ENCODE results near the gene FAM135A. TPM values are rescaled to one million over a fixed set of nuclear protein-coding genes. Genes with fewer than 3 reads are reported as not detected.
"Not testable (repeated sequence)": the region's sequence is repeated elsewhere in the genome, so short reads cannot be mapped to it uniquely, and the experiment has no call there.

The FAM135A gene
- total RNA-seq, 1 experiment from 2014 or later, result 31.5 TPM

DNA sequence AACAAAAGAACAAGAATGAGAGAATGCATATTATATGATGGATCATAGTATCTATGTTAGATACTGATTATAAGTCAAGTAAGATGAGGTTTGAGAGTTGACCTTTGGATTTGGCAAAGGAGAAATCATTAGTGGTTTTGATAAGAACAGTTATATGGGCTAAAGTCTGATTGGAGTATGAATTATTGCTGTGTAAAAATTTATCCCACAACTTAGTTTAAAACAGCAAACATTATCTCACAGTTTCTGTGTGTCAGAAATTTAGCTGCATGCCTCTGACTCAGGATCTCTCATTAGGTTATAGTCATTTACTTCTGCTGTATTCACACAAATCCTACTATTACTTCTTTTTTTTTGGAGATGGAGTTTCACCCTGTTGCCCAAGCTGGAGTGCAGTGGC lies 56.7 kb downstream of the FAM135A start:
- ChIA-PET POLR2A (no interaction called here), CTCF (no interaction called here)
- ATAC-seq (no peak), DNase-seq (ENCODE audit: low read depth, low spot score) (no peak)
- Histone ChIP-seq H3K27me3 (ENCODE audit: control insufficient read depth, insufficient read depth, low read length) (no peaks in the 10 kb centered on the region), H3K4me1 (ENCODE audit: control insufficient read depth, insufficient read depth, low read length) (no peaks in the 10 kb centered on the region), H3K9me3 (ENCODE audit: control insufficient read depth, insufficient read depth, low read depth, low read length) (no peaks in the 10 kb centered on the region), H3K4me3 (ENCODE audit: low read depth in 2 of 2, low read length in 2 of 2) (no peak overlapping the region), H3K36me3 (ENCODE audit: control insufficient read depth, insufficient read depth, low read length) (no peaks in the 10 kb centered on the region), H3K27ac (ENCODE audit: low read length) (no peak overlapping the region)
- TF ChIP-seq POLR2AphosphoS5 (IDR thresholded peaks at IDR 0.05; ENCODE audit: low read depth, low read length) (no peak), TCF7L2 (IDR thresholded peaks at IDR 0.05; ENCODE audit: low read depth, low read length) (no peak), SIN3A (IDR thresholded peaks at IDR 0.05; ENCODE audit: borderline replicate concordance, insufficient read depth, low read depth, low read length) (no peak)
- TF ChIP-seq, protein P1, sequence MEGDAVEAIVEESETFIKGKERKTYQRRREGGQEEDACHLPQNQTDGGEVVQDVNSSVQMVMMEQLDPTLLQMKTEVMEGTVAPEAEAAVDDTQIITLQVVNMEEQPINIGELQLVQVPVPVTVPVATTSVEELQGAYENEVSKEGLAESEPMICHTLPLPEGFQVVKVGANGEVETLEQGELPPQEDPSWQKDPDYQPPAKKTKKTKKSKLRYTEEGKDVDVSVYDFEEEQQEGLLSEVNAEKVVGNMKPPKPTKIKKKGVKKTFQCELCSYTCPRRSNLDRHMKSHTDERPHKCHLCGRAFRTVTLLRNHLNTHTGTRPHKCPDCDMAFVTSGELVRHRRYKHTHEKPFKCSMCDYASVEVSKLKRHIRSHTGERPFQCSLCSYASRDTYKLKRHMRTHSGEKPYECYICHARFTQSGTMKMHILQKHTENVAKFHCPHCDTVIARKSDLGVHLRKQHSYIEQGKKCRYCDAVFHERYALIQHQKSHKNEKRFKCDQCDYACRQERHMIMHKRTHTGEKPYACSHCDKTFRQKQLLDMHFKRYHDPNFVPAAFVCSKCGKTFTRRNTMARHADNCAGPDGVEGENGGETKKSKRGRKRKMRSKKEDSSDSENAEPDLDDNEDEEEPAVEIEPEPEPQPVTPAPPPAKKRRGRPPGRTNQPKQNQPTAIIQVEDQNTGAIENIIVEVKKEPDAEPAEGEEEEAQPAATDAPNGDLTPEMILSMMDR (IDR thresholded peaks at IDR 0.05), result no peak
- TF ChIP-seq, protein P2, sequence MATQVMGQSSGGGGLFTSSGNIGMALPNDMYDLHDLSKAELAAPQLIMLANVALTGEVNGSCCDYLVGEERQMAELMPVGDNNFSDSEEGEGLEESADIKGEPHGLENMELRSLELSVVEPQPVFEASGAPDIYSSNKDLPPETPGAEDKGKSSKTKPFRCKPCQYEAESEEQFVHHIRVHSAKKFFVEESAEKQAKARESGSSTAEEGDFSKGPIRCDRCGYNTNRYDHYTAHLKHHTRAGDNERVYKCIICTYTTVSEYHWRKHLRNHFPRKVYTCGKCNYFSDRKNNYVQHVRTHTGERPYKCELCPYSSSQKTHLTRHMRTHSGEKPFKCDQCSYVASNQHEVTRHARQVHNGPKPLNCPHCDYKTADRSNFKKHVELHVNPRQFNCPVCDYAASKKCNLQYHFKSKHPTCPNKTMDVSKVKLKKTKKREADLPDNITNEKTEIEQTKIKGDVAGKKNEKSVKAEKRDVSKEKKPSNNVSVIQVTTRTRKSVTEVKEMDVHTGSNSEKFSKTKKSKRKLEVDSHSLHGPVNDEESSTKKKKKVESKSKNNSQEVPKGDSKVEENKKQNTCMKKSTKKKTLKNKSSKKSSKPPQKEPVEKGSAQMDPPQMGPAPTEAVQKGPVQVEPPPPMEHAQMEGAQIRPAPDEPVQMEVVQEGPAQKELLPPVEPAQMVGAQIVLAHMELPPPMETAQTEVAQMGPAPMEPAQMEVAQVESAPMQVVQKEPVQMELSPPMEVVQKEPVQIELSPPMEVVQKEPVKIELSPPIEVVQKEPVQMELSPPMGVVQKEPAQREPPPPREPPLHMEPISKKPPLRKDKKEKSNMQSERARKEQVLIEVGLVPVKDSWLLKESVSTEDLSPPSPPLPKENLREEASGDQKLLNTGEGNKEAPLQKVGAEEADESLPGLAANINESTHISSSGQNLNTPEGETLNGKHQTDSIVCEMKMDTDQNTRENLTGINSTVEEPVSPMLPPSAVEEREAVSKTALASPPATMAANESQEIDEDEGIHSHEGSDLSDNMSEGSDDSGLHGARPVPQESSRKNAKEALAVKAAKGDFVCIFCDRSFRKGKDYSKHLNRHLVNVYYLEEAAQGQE (IDR thresholded peaks at IDR 0.05; ENCODE audit: insufficient read depth in 1 of 2, low read depth in 2 of 2, low read length in 1 of 2), result no peak
- in situ Hi-C loops (cut with HindIII; ENCODE audit: low pct_unique_long_range_greater_than_20kb, low sequenced_read_pairs), result no loop called here
- intact Hi-C loops (cut with micrococcal nuclease; ENCODE audit: unreplicated experiment), result no loop called here
- no TSS peak for BruUV-seq (replicated peaks)

DNA sequence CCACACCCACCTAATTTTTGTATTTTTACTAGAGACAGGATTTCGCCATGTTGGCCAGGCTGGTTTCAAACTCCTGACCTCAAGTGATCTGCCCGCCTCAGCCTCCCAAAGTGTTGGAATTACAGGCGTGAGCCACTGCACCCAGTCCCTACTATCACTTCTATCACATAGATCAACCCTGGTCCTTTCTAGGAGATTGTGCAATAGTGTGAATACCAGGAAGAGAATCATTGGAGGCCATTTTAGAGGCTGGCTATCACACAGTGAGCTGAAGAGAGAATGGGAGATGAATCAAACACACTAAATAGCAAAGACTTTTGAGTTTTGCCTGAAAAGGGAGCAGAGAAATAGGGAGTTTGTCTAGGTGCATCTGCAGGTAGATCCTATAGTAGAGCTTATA lies 57.2 kb downstream of the FAM135A start:
- BruUV-seq (replicated peaks); H3K4me3 ChIP-seq (ENCODE audit: low read depth in 2 of 2, low read length in 2 of 2); intact Hi-C loops (cut with micrococcal nuclease; ENCODE audit: unreplicated experiment); H3K36me3 ChIP-seq (ENCODE audit: control insufficient read depth, insufficient read depth, low read length); POLR2A ChIA-PET; H3K9me3 ChIP-seq (ENCODE audit: control insufficient read depth, insufficient read depth, low read depth, low read length); H3K4me1 ChIP-seq (ENCODE audit: control insufficient read depth, insufficient read depth, low read length); in situ Hi-C loops (cut with HindIII; ENCODE audit: low pct_unique_long_range_greater_than_20kb, low sequenced_read_pairs); ATAC-seq; DNase-seq (ENCODE audit: low read depth, low spot score); H3K27me3 ChIP-seq (ENCODE audit: control insufficient read depth, insufficient read depth, low read length); H3K27ac ChIP-seq (ENCODE audit: low read length); CTCF ChIA-PET: not testable (repeated sequence)

DNA sequence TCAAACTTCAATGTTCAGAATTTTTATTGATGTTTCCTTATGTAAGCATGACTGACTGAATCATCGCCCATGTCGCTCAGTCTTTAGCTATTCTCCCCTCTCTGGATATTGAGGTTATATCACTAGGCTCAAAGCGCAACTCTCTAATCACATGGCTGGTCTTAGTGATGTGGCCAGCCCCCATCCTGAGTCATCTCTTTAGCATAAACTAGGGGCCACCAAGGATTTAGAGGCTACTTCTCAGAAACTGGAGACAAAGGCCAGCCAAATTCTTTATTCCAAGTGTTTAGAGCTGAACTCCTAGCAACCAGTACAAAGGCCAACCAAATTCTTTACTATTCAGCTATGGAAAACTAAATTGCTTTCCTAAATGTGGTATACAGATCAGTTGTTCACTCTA lies 61.4 kb downstream of the FAM135A start:
- ChIA-PET POLR2A (no interaction called here), CTCF (no interaction called here)
- Histone ChIP-seq H3K9me3 (ENCODE audit: control insufficient read depth, insufficient read depth, low read depth, low read length) (no peaks in the 10 kb centered on the region), H3K4me1 (ENCODE audit: control insufficient read depth, insufficient read depth, low read length) (peaks cover 3% of the 10 kb centered on the region; the same call in 1 of the 2 replicates), H3K4me3 (ENCODE audit: low read depth in 2 of 2, low read length in 2 of 2) (no peak overlapping the region), H3K36me3 (ENCODE audit: control insufficient read depth, insufficient read depth, low read length) (peaks cover 11% of the 10 kb centered on the region; the same call in 1 of the 2 replicates), H3K27ac (ENCODE audit: low read length) (no peak overlapping the region), H3K27me3 (ENCODE audit: control insufficient read depth, insufficient read depth, low read length) (no peaks in the 10 kb centered on the region)
- DNase-seq (ENCODE audit: low read depth, low spot score) (no peak), ATAC-seq (no peak)
- BruUV-seq (replicated peaks), result no TSS peak
- TF ChIP-seq TCF7L2 (IDR thresholded peaks at IDR 0.05; ENCODE audit: low read depth, low read length) (no peak), POLR2AphosphoS5 (IDR thresholded peaks at IDR 0.05; ENCODE audit: low read depth, low read length) (no peak), SIN3A (IDR thresholded peaks at IDR 0.05; ENCODE audit: borderline replicate concordance, insufficient read depth, low read depth, low read length) (no peak)
- TF ChIP-seq, protein P2 (IDR thresholded peaks at IDR 0.05; ENCODE audit: insufficient read depth in 1 of 2, low read depth in 2 of 2, low read length in 1 of 2), result no peak
- TF ChIP-seq, protein P1 (IDR thresholded peaks at IDR 0.05), result no peak
- intact Hi-C loops (cut with micrococcal nuclease; ENCODE audit: unreplicated experiment), result no loop called here
- in situ Hi-C loops (cut with HindIII; ENCODE audit: low pct_unique_long_range_greater_than_20kb, low sequenced_read_pairs), result no loop called here

Data from Panc1 (cell line).